Keratinocyte (primary cell): ENCODE results near the gene USP10. TPM values are rescaled to one million over a fixed set of nuclear protein-coding genes. Genes with fewer than 3 reads are reported as not detected.

Experiments used
- DNase-seq: peaks from one replicate; pipeline ENCODE4 v3.0.0-alpha.2; 2011; ENCODE audit warnings: low read depth, missing footprints, low spot score
- FAIRE-seq: peaks from 2 replicates; lab custom pipeline; 2011; peaks lifted over from hg19 to GRCh38; lab: Jason Lieb, UNC
- H2AFZ ChIP-seq: 2 replicates; pipeline ENCODE4 v1.6.0; 2012; ENCODE audit warnings: low read length, control low read depth, inconsistent platforms; ENCODE audit not compliant: control insufficient read depth
- H3K27ac ChIP-seq: 2 replicates; pipeline ENCODE4 v1.5.1; 2011; ENCODE audit warnings: low read length; ENCODE audit not compliant: control insufficient read depth, insufficient read depth
- H3K27me3 ChIP-seq: 3 replicates; pipeline ENCODE4 v1.6.0; 2011; ENCODE audit warnings: low read length; ENCODE audit not compliant: control insufficient read depth, insufficient read depth; ENCODE audit errors: extremely low read depth
- H3K36me3 ChIP-seq, 2 experiments: 2 replicates in 1 of 2; 3 replicates in 1 of 2; pipeline ENCODE4 v1.5.1; 2011; ENCODE audit warnings: low read length in 2 of 2, mild to moderate bottlenecking in 1 of 2; ENCODE audit not compliant: control insufficient read depth in 2 of 2, insufficient read depth in 2 of 2; ENCODE audit errors: extremely low read depth in 1 of 2
- H3K4me1 ChIP-seq: 3 replicates; pipeline ENCODE4 v1.5.1; 2011; ENCODE audit warnings: low read length; ENCODE audit not compliant: control insufficient read depth, insufficient read depth; ENCODE audit errors: extremely low read depth
- H3K4me2 ChIP-seq: 3 replicates; pipeline ENCODE4 v1.6.0; 2011; ENCODE audit warnings: low read depth, low read length; ENCODE audit not compliant: control insufficient read depth, insufficient read depth; ENCODE audit errors: extremely low read depth
- H3K4me3 ChIP-seq, 3 experiments: fragments of 200-600 bp in 1 of 3; sonication (generic) in 1 of 3; 2 replicates in 2 of 3; 3 replicates in 1 of 3; pipeline ENCODE4 v1.5.1; 2011 to 2016; ENCODE audit warnings: low read length in 3 of 3, mild to moderate bottlenecking in 3 of 3, control low read depth in 2 of 3, inconsistent platforms in 1 of 3, low read depth in 1 of 3, mixed read lengths in 1 of 3, mixed run types in 1 of 3, moderate library complexity in 1 of 3; ENCODE audit not compliant: control insufficient read depth in 2 of 3, insufficient read depth in 2 of 3; ENCODE audit errors: extremely low read depth in 1 of 3
- H3K79me2 ChIP-seq: 2 replicates; pipeline ENCODE4 v1.6.0; 2012; ENCODE audit warnings: low read length; ENCODE audit not compliant: control insufficient read depth, insufficient read depth
- H3K9ac ChIP-seq: 3 replicates; pipeline ENCODE4 v1.6.0; 2011; ENCODE audit warnings: low read length; ENCODE audit not compliant: control insufficient read depth, insufficient read depth; ENCODE audit errors: extremely low read depth
- H3K9me1 ChIP-seq: 3 replicates; pipeline ENCODE4 v1.6.0; 2011; ENCODE audit warnings: low read length; ENCODE audit not compliant: control insufficient read depth, insufficient read depth; ENCODE audit errors: extremely low read depth
- H3K9me3 ChIP-seq: 2 replicates; pipeline ENCODE4 v1.5.1; 2012; ENCODE audit warnings: low read depth, low read length; ENCODE audit not compliant: control insufficient read depth
- H4K20me1 ChIP-seq: 3 replicates; pipeline ENCODE4 v1.6.0; 2011; ENCODE audit warnings: low read length; ENCODE audit not compliant: control insufficient read depth, insufficient read depth; ENCODE audit errors: extremely low read depth
- EZH2 ChIP-seq: IDR thresholded peaks from one replicate; pipeline ENCODE4 v1.6.1; 2012; ENCODE audit warnings: inconsistent platforms, mild to moderate bottlenecking, low read length, moderate library complexity
- dilution Hi-C: fragments of 300-500 bp; cut with MboI; formaldehyde crosslinking; loops from one replicate; pipeline ENCODE4 v1.7.0; 2020; ENCODE audit warnings: low sequenced_read_pairs; ENCODE audit not compliant: extremely low pct_ligation_motif_present
- polyA plus RNA-seq, 5 experiments: library from polyadenylated mRNA; depleted of rRNA in 3 of 5; stranded (reverse) in 3 of 5; stranded (forward) in 1 of 5; unstranded in 1 of 5; fragments of >200 nt; gene quantifications; 1 replicate in 1 of 5; 2 replicates in 3 of 5; 3 replicates in 1 of 5; pipeline versions ENCODE4 v1.2.1 to v1.2.3, GENCODE V29; 2011 to 2012; ENCODE audit warnings: missing spikeins in 2 of 5, low read depth in 1 of 5, low replicate concordance in 1 of 5
- TF ChIP-seq, protein P1 (sequence below), 3 experiments: IDR thresholded peaks in 1 of 3; conservative IDR thresholded peaks in 1 of 3; optimal IDR thresholded peaks in 1 of 3; 2 replicates in 2 of 3; 3 replicates in 1 of 3; pipeline versions ENCODE3 to v1.5.1; 2011; ENCODE audit warnings: low read length in 3 of 3, mild to moderate bottlenecking in 3 of 3, moderate library complexity in 2 of 3, control low read depth in 1 of 3, inconsistent platforms in 1 of 3; ENCODE audit not compliant: insufficient read depth in 2 of 3; ENCODE audit errors: extremely low read depth in 1 of 3

USP10 gene
- polyA plus RNA-seq, 1 donor (not counting 4 experiments of a cell fraction or from before 2014, with no cell fraction given) = 92.0 TPM

DNA sequence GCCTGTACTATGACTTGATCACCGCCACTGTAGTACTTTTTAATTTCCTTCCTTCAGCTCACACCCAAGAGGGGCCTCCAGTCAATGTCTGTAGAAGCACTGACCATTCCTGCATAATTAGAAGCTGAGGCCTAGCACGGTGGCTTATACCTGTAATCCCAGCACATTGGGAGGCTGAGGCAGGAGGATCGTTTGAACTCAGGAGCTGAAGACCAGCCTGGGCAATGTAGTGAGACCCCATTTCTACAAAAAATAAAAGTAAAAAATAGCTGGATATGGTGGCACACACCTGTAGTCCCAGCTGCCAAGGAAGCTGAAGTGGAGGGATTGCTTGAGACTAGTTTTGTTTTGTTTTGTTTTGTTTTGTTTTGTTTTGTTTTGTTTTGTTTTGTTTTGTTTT is 45.6 kb upstream of the USP10 start:
- Histone ChIP-seq H3K9me1 (peaks cover 4% of the 10 kb centered on the region), H2AFZ (no peak overlapping the region), H3K27ac (no peak overlapping the region), H3K4me2 (no peak overlapping the region), H3K79me2 (peaks cover 47% of the 10 kb centered on the region), H3K4me3 (no peak overlapping the region), H3K4me1 (peaks cover 17% of the 10 kb centered on the region), H3K9me3 (no peaks in the 10 kb centered on the region), H4K20me1 (no peaks in the 10 kb centered on the region), H3K9ac (no peak overlapping the region), H3K27me3 (no peaks in the 10 kb centered on the region), H3K36me3 (peaks cover 35 to 43% of the 10 kb centered on the region in 2 experiments)
- dilution Hi-C loops = no loop called here
- no peak for TF ChIP-seq EZH2
- TF ChIP-seq, protein P1, sequence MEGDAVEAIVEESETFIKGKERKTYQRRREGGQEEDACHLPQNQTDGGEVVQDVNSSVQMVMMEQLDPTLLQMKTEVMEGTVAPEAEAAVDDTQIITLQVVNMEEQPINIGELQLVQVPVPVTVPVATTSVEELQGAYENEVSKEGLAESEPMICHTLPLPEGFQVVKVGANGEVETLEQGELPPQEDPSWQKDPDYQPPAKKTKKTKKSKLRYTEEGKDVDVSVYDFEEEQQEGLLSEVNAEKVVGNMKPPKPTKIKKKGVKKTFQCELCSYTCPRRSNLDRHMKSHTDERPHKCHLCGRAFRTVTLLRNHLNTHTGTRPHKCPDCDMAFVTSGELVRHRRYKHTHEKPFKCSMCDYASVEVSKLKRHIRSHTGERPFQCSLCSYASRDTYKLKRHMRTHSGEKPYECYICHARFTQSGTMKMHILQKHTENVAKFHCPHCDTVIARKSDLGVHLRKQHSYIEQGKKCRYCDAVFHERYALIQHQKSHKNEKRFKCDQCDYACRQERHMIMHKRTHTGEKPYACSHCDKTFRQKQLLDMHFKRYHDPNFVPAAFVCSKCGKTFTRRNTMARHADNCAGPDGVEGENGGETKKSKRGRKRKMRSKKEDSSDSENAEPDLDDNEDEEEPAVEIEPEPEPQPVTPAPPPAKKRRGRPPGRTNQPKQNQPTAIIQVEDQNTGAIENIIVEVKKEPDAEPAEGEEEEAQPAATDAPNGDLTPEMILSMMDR (optimal IDR thresholded peaks at IDR 0.05 in 1 of 3, IDR thresholded peaks at IDR 0.05 in 1 of 3, conservative IDR thresholded peaks at IDR 0.05 in 1 of 3; ENCODE audit: extremely low read depth in 1 of 3, insufficient read depth in 2 of 3, low read length in 3 of 3) = no peak
- DNase-seq = no peak
- FAIRE-seq = no peak

DNA sequence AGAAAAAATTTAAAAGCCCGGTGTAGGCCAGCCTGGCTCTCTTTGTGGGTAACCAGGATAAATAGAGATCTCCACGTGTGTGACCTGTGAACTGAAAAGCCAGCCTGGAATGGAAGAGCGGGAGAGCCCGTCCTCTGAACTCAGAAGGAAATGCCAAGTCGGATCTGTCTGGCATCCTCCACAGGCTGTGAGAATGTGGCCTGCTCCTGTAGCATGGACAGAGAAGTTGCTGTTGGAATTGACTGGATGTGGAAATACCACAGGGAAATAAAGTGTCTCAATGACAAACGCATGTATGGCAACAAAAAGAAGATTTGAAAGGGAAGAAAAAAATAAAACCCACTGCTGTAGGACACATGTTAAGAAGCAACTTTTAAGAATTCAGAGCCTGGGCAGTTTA is 44.8 kb upstream of the USP10 start:
- H4K20me1 ChIP-seq = no peaks in the 10 kb centered on the region
- TF ChIP-seq, protein P1 (optimal IDR thresholded peaks at IDR 0.05 in 1 of 3, IDR thresholded peaks at IDR 0.05 in 1 of 3, conservative IDR thresholded peaks at IDR 0.05 in 1 of 3; ENCODE audit: extremely low read depth in 1 of 3, insufficient read depth in 2 of 3, low read length in 3 of 3) = no peak
- TF ChIP-seq EZH2 = no peak
- peaks cover 4% of the 10 kb centered on the region for H3K9me1 ChIP-seq
- H3K4me1 ChIP-seq = peaks cover 10% of the 10 kb centered on the region
- DNase-seq (no peak), FAIRE-seq (no peak)
- H3K4me2 ChIP-seq = no peak overlapping the region
- H3K27ac ChIP-seq = no peak overlapping the region
- H3K79me2 ChIP-seq = peaks cover 41% of the 10 kb centered on the region
- dilution Hi-C loops = no loop called here
- no peaks in the 10 kb centered on the region for H3K27me3 ChIP-seq
- H3K4me3 ChIP-seq = no peak overlapping the region
- H3K9ac ChIP-seq = no peak overlapping the region
- H2AFZ ChIP-seq = no peak overlapping the region
- peaks cover 41 to 48% of the 10 kb centered on the region in 2 experiments for H3K36me3 ChIP-seq
- H3K9me3 ChIP-seq = no peaks in the 10 kb centered on the region
